CD4-positive, alpha-beta T cell treated with Interleukin-17A for 1 hour (primary cell): Measurements from ENCODE around the gene PSORS1C2.
"Not testable (repeated sequence)": the region's sequence is repeated elsewhere in the genome, so short reads cannot be mapped to it uniquely, and the experiment has no call there.

Source experiments
- DNase-seq: peaks from one replicate; pipeline ENCODE4 v3.0.0-alpha.2; 2020

The PSORS1C2 gene

GRCh38 chr6:31138982-31139381 lies at the start of gene PSORS1C2:
PSORS1C2 (minus strand) TSS chr6:31139066; CDS start chr6:31139026, 40 bp downstream.
- DNase-seq: no peak

DNA sequence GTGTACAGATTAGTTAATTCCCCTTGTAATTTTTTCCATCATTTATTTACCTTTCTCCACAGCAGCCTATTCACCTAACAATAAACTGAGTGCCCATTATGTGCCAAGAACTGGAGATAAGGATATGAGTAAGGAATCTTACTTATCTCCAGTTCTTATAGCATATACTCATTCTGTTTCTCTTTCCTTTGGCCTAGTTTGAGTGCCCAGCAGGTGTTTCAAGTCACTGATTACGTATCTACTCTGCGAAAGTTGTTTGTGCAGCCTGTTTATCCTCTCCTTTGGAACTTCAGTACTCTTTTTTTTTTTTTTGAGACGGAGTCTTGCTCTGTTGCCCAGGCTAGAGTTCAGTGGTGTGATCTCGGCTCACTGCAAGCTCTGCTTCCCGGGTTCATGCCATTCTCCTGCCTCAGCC lies 48.9 kb upstream of the PSORS1C2 start:
- DNase-seq: no peak

- no peak for DNase-seq
Measured at GRCh38 chr6:31186052-31186734, 47.3 kb upstream of the PSORS1C2 start.

DNA sequence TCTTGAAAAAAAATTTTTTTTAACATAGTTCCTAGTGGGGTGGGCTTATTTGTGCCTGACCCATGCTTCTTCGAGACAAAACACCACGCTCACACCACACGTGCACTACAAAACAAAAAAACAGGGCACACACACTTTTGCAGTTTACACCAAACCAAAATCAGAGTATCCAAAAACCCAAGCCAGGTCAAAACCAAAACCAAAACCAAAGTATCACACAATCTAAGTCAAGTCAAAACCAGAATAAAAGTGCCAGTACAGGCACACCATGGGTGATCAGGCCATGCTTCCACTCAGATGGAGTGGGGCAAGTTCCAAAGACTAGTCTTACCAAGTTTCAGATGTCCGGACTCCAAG lies 46.8 kb upstream of the PSORS1C2 start:
- DNase-seq: not testable (repeated sequence)

- not testable (repeated sequence) for DNase-seq
Measured at GRCh38 chr6:31183859-31184258, 45.0 kb upstream of the PSORS1C2 start.

DNA sequence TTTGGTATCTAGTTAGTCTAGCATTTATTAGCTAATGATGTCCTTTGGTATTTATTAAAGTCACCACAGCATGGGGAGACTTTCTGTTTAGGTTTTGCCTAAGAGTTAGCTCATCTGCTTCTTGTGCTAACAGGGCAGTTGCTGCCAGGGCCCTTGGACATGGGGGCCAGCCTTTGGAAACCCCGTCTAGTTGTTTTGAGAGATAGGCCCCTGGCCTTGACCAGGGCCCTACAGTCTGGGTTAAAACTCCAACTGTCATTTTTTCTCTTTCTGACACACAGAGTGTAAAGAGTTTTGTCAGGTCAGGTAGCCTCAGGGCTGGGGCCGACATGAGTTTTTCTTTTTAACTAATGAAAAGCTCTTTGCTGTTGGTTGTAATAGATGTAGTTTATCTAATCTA lies 44.4 kb upstream of the PSORS1C2 start:
- not testable (repeated sequence) for DNase-seq

- peak; percentile 84 for DNase-seq
Measured at GRCh38 chr6:31180500-31180899, 41.6 kb upstream of the PSORS1C2 start.

DNA sequence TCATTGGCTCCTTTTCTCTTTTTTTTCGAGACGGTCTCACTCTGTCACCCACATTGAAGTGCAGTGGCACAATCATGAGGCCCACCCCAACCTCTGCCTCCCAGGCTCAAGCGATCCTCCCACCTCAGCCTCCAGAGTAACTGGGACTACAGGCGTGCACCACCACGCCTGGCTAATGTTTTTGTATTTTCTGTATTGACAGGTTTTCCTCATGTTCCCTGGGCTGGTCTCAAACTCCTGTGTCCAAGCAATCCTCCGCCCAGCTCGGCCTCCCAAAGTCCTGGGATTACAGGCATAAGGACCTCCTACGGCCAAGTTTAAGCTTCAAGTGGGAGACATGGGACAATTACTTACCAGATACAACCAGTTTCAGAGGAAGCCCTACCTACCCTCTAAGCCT lies 41.0 kb upstream of the PSORS1C2 start:
- DNase-seq: no peak

DNA sequence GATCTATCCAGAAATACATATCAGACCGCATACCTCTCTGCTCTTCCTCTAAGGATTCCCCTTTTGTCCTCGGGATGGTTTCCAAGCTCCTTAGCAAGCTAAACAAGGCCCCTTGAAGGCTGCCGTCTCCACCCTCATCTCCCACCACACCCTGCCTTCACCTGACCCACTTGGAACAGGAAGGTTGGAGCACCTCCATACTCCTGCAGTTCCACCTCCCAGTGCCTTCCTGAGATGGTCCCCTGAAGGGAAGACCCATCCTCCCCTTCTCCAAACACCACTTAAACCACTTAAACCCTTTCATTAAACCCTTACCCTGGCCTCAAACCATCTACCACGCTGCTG lies 40.1 kb upstream of the PSORS1C2 start:
- DNase-seq: no peak

GRCh38 chr6:31178143-31179041 lies 39.5 kb upstream of the PSORS1C2 start:
- DNase-seq: no peak

DNA sequence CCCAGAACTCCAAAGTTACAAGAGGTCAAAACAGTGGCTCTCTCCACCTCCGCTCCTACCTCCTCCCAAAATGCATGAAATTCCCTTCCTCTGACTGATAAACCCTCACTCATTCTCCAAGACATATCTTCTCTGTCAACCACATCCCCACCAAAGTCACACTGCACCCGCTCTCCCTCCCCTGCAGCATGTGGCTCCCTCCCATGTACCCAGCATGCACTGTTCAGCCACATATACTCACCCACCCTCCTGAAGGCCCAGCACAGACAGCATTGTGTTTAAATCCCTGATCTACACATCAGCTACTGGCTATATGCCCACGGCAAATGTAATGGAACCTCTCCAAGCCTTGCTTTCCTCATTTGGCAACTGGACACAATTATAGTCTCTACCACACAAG lies 37.1 kb upstream of the PSORS1C2 start:
- DNase-seq: no peak

GRCh38 chr6:31174378-31174777 lies 35.5 kb upstream of the PSORS1C2 start:
- DNase-seq: no peak

DNA sequence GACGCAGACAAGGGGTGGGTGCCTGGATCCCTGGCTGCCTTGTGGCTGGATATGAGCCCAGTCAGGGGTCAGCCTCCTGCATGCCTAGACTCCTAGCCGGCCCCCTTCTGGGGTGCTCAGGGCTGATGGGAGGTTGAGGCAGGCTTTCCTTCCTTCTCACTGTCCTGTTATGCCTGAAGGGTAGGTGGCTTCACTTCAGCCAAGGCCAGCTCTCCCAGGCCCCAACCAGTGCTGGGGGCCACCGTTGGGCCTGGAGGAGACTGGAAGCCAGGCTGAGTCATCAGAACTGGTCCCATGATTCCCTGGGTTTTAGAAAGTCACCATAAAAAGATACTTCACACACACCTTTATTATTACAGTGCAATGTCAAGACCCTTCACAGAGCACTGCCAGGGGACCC lies 34.5 kb upstream of the PSORS1C2 start:
- no peak for DNase-seq

GRCh38 chr6:31172973-31173384 lies 34.1 kb upstream of the PSORS1C2 start:
- no peak for DNase-seq

DNA sequence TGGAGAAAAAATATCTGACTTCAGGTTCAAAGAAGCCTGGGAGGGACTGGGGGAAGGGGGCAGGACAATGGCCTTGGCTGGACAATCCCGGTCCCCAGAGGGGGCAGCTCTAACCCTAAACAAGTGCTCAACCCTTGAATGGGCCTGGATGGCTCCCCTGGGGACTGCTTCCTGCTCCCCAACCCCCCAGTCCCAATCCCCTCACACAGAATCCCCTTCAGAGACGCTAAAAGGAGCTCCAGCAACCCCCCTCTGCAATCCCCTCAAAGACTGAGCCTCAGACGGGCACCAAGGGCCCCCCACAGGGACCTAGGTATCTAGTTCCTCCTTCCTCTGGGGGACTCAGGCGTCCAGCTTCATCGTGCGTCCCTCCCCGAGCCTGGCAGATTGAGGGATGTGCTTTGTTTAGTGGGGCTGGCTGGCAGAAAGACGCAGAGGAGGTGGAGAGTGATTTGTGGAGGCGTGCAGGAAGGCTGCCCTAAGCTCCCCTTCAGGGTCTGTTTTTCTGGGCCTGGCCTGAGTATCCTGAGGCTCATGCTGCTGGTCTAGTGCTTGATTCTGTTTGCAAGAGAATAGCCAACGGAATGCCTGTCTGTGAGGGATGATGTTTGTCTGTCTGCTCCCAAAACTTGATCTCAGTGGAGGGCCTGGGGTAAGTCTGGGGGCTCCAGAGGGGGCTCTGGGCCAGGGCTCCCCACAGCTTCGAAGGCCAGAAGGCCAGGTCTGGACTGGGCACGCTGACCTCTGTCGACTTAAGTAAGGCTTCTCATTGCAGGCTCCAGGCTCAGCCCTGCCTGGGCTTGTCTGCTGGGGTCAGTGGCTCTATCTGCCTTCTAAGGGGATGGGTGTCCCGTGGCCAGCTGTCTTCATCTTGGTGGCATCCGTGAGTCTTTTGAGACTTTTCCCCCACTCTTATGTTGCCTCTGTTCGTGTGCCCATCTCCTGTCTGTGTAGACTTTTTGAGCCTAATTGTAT lies 33.4 kb upstream of the PSORS1C2 start:
- DNase-seq: no peak

- no peak for DNase-seq
Measured at GRCh38 chr6:31170987-31171671, 32.3 kb upstream of the PSORS1C2 start.

DNA sequence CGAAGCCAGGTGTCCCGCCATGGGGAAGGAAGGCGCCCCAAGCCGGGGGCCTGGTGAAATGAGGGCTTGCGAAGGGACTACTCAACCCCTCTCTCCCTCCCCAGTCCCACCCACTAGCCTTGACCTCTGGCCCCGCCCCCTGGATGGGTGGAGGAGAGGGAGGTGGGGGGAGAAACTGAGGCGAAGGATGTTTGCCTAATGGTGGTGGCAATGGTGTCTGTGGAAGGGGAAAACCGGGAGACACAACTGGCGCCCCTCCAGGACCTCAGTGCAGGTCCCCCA lies 31.7 kb upstream of the PSORS1C2 start, which contains the start of gene POU5F1:
TSS of gene POU5F1 (minus strand) at position 83 of the 282 bp plus-strand sequence. CDS start at position 21, 62 bp downstream.
- no peak for DNase-seq

- DNase-seq: not testable (repeated sequence)
Measured at GRCh38 chr6:31169858-31170599, 31.2 kb upstream of the PSORS1C2 start.

- no peak for DNase-seq
Measured at GRCh38 chr6:31169123-31169857, 30.4 kb upstream of the PSORS1C2 start.

GRCh38 chr6:31168606-31169005 lies 29.7 kb upstream of the PSORS1C2 start:
- DNase-seq: no peak

DNA sequence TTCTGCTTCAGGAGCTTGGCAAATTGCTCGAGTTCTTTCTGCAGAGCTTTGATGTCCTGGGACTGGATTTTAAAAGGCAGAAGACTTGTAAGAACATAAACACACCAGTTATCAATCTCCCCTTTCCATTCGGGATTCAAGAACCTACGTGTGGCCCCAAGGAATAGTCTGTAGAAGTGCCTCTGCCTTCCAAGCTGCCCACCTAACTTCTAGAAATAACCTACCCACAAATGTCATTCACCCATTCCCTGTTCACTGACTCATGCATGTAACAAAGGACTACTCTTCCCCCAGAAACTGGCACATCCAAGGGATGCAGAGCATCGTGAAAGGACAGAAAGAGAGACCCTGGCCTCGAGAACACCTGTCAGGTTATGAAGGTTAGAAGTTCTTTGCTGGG lies 27.1 kb upstream of the PSORS1C2 start:
- no peak for DNase-seq
